ENCODE results near the gene MEIS3. TPM values are rescaled to one million over a fixed set of nuclear protein-coding genes. Genes with fewer than 3 reads are reported as not detected.
"Not testable (repeated sequence)": the region's sequence is repeated elsewhere in the genome, so short reads cannot be mapped to it uniquely, and the experiment has no call there.

The MEIS3 gene
- total RNA-seq, 1 donor from 2014 or later: 6.6 TPM

DNA sequence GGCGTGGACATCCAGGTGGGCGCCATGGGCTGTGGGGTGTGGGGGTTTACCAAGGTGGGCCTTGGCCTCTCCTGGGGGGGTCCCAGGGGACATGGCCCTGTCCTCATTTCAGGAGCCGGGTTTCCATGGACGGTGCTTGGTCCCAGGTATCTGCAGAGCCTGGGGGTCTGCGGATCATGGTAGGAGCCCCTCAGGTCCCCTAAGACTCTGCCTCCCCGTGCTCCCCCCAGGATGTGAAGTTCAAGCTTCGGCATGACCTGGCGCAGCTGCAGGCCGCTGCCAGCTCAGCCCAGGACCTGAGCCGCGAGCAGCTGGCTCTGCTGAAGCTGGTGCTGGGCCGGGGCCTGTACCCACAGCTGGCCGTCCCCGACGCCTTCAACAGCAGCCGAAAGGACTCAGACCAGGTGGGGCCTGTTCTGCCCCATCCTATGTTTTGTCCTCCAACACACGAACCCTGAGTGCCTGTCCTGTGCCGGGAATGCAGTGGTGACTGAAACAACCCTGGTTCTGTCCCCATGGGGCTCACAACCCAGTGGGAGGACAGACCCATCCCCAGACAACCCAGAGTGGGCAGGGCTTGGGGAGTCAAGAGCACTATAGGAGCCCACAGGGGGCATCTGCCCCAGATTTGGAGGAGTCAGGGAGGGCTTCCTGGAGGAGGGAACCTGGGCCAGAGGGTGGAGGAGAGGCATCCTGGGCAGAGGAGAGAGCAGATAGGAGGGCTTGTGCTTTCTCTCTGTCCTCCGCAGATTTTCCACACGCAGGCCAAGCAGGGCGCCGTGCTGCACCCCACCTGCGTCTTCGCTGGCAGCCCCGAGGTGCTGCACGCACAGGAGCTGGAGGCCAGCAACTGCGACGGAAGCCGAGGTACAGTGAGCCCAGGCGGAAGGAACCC lies 43.4 kb downstream of the MEIS3 start:
- no peak for DNase-seq (ENCODE audit: low spot score)
- no peak for ATAC-seq
- intact Hi-C loops (cut with DNase I): no loop called here

DNA sequence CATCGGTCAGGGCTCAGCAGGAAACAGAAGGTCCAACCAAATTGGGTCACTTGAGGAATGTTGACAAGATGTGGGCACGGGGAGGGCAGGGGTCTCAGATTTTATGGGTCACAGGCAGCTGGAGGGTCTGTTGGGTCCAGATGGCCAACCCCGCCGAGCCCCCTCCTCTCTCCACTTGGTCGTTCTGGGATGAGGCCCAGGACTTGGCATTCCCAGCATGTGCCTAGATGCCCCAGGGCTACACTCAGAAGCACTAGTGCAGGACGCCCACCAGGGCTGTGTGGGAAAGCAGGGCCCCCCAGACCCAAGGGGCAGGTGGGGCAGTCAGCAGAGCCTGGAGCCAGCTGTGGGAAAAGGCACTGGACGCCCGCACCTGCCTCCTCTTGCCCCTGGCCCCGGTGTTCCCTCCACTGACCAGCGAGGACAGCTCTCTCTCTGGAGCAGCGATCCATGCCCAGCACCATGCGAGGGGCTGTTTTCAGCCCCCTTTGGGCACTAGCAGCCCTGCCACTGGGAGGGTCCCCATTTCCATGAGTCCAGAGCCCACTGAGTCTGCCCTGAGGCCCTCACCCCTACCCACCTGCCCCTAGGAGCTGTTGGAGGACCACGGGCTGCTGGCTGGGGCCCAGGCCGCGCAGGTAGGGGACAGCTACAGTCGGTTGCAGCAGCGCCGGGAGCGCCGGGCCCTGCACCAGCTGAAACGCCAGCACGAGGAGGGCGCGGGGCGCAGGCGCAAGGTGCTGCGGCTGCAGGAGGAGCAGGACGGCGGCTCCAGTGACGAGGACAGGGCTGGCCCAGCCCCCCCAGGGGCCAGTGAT lies 44.2 kb downstream of the MEIS3 start:
- intact Hi-C loops (cut with DNase I): no loop called here
- ATAC-seq: no peak
- no peak for DNase-seq (ENCODE audit: low spot score)

DNA sequence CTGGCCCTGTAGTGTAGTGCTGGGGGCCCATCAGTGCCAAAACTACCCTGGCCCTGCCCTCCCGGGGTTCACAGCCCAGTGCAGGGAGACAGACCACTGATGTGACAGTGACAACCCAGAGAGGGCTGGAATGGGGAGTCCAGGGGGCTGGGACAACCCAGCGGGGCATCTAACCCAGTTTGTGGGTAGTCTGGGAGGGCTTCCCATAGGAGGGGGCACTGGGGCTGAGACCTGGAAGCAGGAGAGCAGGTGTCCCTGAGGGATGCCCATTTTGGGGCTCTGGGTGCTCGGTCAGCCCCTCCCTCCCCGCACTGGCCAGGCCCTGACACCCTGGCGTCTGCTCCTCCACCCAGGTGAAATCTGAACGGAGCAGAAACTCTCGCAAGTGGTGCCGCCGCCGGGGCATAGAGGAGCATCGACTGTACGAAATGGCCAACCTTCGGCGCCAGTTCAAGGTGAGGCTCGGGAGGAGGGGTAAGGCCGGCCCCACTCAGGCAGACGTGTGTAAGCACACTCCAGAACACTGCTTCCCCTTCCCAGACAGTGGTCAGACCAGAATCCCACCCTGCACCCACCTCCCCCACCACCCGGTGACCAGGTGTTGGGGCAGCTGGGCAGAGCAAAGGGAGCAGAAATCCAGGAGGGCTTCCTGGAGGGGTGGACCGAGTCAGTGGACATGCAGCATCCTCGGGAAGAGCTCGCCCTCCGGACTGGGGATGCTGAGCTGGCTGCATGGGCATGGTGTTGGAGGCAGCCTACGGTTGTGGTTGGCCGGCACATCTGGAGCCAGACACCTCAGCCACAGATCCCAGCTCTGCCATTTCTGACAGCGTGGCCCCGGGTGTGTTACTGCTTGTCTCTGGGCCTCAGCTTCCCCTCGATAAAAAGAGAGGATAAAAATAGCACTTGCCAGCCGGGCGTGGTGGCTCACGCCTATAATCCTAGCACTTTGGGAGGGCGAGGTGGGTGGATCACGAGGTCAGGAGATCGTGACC lies 45.8 kb downstream of the MEIS3 start:
- intact Hi-C loops (cut with DNase I): no loop called here
- ATAC-seq: no peak
- no peak for DNase-seq (ENCODE audit: low spot score)

DNA sequence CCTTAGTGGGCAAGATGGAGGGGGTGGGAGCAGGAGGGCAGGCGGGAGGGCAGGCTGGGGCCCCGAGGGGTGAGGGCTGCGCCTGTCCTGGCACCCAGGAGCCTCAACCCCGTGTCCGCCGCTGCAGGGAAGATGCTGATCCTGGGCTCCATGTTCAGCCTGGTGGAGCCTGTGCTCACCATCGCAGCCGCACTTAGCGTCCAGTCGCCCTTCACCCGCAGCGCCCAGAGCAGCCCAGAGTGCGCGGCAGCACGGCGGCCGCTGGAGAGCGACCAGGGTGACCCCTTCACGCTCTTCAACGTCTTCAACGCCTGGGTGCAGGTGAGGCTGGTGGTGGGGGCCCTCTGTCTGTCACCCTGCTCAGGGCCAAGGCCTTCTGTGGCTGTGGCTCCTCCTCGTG lies 46.7 kb downstream of the MEIS3 start:
- DNase-seq (ENCODE audit: low spot score): no peak
- intact Hi-C loops (cut with DNase I): no loop called here
- ATAC-seq: no peak

DNA sequence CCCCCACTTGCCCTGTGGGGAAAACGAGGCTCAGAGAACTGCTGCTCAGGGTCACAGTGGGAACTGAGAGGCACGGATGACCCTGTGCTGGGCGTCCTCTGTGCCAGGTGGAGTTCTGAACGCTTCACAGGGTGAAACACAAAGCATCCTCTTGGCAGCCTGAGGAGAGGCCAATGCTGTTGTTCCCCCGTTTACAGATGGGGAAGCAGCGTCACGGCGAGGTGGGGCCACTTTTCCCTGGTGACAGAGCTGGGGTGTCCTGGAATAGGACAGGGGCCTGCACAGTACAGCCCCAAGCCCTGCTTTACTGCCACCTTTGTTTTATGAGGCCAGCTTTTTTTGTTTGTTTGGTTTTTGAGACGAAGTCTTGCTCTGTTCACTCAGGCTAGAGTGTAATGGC lies 48.1 kb downstream of the MEIS3 start:
- ATAC-seq: no peak
- no peak for DNase-seq (ENCODE audit: low spot score)
- intact Hi-C loops (cut with DNase I): no loop called here

DNA sequence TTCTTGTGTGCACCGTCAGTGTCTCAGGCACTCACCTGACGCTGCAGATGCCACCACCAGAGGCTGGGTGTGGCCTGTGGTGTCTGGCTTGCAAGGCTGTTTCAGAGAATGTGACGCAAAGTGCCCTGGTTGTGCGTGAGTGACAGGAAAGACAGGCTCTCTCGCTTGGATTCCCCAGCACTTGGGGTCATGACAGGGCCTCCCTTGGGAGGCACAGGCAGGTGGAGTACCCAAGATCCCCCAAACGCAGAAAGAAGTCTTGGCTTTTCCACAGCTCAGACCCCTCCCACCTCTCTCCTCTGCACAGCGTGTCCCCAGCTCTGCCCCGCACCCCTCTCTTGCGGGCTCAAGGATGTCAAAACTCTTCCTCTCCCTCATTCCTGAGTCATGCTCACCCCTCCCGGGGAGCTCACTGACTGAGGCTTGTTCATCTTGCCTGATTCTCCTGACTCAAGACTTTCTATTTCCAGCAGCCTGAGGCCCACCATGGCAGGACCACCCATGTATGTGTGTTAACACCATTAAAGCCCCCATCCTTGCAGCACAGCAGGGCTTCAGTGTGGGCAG lies 49.2 kb downstream of the MEIS3 start:
- intact Hi-C loops (cut with DNase I): no loop called here
- DNase-seq (ENCODE audit: low spot score) (no peak), ATAC-seq (peak; percentile 10)

DNA sequence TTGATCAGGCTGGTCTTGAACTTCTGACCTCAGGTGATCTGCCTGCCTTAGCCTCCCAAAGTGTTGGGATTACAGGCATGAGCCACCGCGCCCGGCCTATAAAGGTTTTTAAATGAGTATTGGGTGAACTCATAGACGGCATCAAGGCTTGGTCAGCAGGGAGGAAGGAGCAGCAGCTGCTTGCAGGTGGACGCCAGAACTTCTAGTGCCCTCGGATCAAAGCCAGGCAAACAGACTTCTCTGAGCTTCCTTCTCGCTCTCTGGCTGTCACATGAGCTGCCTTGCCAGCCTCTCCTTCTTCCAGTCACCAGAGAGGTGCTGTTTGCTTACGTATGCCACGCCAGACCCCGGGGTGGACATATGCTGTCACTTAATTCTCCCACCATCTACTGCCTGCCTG lies 53.9 kb downstream of the MEIS3 start:
- not testable (repeated sequence) for ATAC-seq; DNase-seq (ENCODE audit: low spot score)
- intact Hi-C loops (cut with DNase I): loop anchor here (5.0 kb wide), 1 partner anchor 1703 kb away; no protein-coding TSS in a partner anchor

DNA sequence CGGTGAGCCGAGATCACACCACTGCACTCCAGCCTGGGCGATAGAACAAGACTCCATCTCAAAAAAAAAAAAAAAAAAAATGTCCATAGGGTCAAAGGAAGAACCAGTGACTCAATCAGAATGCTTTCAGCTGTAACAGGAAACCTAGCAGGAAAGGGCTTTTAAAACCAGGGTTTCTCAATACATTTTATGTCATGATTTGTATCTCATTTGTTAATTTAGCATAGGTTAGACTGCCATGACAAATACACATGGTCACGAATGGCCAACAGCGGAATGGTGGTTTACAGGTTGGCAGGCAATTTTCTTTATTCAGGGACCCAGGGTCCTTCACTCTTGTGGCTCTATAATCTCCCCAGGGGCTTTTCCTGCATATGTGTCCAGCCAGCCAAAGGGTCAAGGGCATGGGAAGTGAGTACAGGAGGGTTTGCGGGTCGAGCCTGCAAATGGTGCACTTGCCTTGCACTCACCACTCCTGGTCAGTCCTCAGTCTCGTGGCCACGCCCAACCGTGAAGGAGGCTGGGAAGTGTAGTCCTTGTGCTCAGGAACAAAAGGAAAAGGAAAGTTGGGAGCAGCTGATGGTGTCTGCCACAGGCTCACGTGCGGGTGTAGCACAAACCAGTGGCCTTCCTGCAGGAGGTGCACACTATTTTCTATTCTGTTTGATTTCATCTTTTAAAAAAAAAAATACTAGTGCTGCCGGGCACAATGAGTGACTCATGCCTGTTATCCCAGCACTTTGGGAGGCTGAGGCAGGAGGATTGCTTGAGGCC lies 55.4 kb downstream of the MEIS3 start:
- no peak for DNase-seq (ENCODE audit: low spot score)
- ATAC-seq: no peak
- intact Hi-C loops (cut with DNase I): no loop called here

DNA sequence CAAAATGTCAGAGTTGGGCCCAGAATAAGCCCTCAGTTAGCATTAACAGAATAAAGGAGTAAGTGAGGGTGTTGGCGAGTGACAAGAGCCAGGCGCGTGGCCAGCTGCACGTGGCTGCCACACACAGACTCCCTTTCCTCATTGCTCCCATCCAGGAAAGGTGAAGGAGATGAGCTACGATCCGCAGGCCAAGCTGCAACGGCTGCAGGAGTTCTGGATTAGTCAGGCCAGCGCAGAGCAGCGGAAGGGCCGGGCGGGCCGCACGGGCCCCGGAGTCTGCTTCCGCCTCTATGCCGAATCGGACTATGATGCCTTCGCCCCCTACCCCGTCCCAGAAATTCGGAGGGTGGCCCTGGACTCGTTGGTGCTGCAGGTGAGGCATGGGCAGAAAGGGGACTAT lies 57.0 kb downstream of the MEIS3 start:
- intact Hi-C loops (cut with DNase I): no loop called here
- ATAC-seq (no peak), DNase-seq (ENCODE audit: low spot score) (no peak)

DNA sequence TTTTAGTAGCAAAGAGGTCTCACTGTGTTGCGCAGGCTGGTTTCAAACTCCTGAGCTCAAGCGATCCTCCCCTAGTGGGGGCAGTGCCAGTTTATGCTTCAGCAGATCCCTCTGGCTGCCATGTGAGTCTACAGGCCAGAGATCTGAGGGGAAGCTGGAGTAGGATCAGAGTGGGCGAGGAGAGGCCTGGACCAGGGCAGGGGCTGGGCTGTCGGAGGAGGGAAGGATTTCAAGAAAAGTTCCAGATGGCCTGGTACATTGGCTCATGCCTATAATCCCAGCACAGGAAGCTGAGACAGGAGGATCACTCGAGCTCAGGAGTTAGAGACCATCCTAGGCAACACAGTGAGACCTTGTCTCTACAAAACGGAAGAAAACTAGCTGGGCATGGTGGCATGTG lies 60.4 kb downstream of the MEIS3 start:
- no peak for ATAC-seq
- DNase-seq (ENCODE audit: low spot score): no peak
- intact Hi-C loops (cut with DNase I): no loop called here

DNA sequence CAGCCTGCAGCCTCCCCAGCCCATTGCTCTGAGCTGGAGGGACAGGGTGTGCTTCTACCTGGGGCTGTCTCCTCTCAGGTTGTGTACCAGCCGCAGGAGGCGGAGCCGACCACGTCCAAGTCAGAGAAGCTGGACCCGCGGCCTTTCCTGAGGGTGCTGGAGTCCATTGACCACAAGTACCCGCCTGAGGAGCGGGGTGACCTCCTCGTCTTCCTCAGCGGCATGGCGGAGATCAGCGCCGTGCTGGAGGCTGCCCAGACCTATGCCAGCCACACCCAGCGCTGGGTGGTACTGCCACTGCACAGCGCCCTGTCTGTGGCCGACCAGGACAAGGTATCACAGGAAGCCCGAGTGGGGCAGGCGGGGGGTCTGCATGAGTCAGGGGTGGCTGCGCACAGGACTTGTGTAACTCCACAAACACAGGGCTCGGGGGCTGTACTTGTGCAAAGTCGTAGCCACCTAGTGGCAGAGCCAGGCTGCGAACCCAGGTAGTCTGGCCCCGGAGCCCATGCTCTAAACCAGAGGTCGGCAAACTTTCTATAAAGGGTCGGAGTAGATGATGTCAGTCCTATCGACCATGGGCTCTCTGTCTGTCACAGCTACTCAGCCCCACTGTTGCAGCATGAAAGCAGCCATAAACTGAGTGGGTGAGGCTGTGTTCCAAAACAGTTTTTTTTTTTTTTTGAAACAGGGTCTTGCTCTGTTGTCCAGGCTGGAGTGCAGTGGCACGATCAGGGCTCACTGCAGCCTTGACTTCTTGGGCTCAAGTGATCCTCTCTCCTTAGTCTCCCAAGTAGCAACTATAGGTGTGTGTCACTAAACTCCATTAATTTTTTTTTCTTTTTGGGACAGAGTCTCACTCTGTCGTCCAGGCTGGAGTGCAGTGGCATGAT lies 61.3 kb downstream of the MEIS3 start:
- intact Hi-C loops (cut with DNase I): no loop called here

DNA sequence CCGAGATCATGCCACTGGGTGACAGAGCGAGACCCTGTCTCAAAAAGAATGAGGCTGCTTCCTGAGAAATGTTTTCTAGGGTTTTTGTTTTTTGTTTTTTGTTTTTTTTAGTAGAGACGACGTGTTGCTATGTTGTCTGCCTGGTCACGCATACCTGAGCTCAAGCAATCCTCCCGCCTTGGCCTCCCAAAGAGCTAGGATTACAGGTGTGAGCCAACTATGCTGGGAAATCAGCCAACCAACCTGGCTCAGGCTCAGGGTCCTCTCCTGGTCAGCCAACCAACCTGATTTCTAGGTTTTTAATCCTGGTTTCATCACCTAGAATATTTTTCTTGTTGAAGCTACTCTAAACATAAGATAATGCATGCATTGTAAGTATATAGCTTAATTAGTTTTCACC lies 62.4 kb downstream of the MEIS3 start:
- ATAC-seq (no peak), DNase-seq (ENCODE audit: low spot score) (no peak)

More for the DNA sequence above, 61.3 kb downstream of the MEIS3 start:
- ATAC-seq: no peak
- no peak for DNase-seq (ENCODE audit: low spot score)

DNA sequence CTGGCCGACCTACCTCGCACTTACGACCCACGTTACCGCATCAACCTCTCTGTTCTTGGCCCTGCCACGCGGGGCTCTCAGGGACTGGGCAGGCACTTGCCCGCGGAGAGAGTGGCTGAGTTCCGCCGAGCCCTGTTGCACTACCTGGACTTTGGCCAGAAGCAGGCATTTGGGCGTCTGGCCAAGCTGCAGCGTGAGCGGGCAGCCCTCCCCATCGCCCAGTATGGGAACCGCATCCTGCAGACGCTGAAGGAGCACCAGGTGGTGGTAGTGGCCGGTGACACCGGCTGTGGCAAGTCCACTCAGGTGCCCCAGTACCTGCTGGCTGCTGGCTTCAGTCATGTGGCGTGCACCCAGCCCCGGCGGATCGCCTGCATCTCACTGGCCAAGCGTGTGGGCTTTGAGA lies 66.0 kb downstream of the MEIS3 start:
- ATAC-seq (no peak), DNase-seq (ENCODE audit: low spot score) (no peak)
- intact Hi-C loops (cut with DNase I): no loop called here

More for the DNA sequence above, 62.4 kb downstream of the MEIS3 start:
- intact Hi-C loops (cut with DNase I): no loop called here
